ENCODE results near the gene ABCB6. TPM values are rescaled to one million over a fixed set of nuclear protein-coding genes. Genes with fewer than 3 reads are reported as not detected.

ABCB6 gene
- total and polyA plus RNA-seq, 7 experiments from 2014 or later: 0.66 to 30.2 (median 6.4) TPM

- H3K9me3 ChIP-seq (ENCODE audit: control insufficient read depth in 2 of 3, low read length in 3 of 3): no peaks in the 10 kb centered on the region
- no peaks in the 10 kb centered on the region for H3K27me3 ChIP-seq (ENCODE audit: control insufficient read depth in 2 of 2, insufficient read depth in 2 of 2, low read length in 2 of 2)
- no peaks in the 10 kb centered on the region for H3K27me3 Mint-ChIP-seq
- peak in 6 of 9 donors; percentile 29 to 53 (median 52) for DNase-seq
- H3K4me3 ChIP-seq (ENCODE audit: low read length): peak overlapping the region; percentile 97
- peaks cover 44 to 48% of the 10 kb centered on the region in 2 donors for H3K4me1 ChIP-seq (ENCODE audit: control insufficient read depth in 2 of 2, insufficient read depth in 2 of 2, low read length in 2 of 2)
- peak overlapping the region; percentile 96 for H3K27ac ChIP-seq (ENCODE audit: low read depth, low read length)
- peaks cover 26 to 56% (median 40%) of the 10 kb centered on the region in 3 experiments for H3K36me3 ChIP-seq (ENCODE audit: control insufficient read depth in 2 of 3, insufficient read depth in 3 of 3, low read length in 3 of 3)
- peak; percentile 0 for ATAC-seq
- ChIA-PET POLR2A (interaction anchor here (1.0 to 5.4 kb wide), 7 partner anchors 15 to 209 kb away, joined by 4 to 47 read pairs (median 14); partner anchors contain the start of genes DNPEP and ZFAND2B), CTCF (interaction anchor here (1.0 kb wide), 1 partner anchor 76 kb away, joined by 4 read pairs; no protein-coding TSS in a partner anchor)
- H3K4me3 Mint-ChIP-seq: peak overlapping the region; percentile 85 to 99 (median 94)
- peaks cover 6 to 33% (median 13%) of the 10 kb centered on the region in 5 donors for H3K36me3 Mint-ChIP-seq
- peaks cover 55 to 81% (median 75%) of the 10 kb centered on the region in 7 donors for H3K4me1 Mint-ChIP-seq
- intact Hi-C loops (cut with micrococcal nuclease): loop anchor here (1.0 to 5.0 kb wide), 9 partner anchors 28 to 961 kb away; partner anchors contain the start of genes GMPPA (in 2 of the 2), AAMP (in 1 of the 2), ABCB6 (in 1 of the 2) and ARPC2 (in 1 of the 2)
- H3K9me3 Mint-ChIP-seq: peaks cover 0 to 1% (median 0%) of the 10 kb centered on the region in 11 donors
- peak overlapping the region; percentile 85 to 97 (median 90) for H3K27ac Mint-ChIP-seq
Measured at GRCh38 chr2:219178377-219179175, 40.2 kb downstream of the ABCB6 start.

DNA sequence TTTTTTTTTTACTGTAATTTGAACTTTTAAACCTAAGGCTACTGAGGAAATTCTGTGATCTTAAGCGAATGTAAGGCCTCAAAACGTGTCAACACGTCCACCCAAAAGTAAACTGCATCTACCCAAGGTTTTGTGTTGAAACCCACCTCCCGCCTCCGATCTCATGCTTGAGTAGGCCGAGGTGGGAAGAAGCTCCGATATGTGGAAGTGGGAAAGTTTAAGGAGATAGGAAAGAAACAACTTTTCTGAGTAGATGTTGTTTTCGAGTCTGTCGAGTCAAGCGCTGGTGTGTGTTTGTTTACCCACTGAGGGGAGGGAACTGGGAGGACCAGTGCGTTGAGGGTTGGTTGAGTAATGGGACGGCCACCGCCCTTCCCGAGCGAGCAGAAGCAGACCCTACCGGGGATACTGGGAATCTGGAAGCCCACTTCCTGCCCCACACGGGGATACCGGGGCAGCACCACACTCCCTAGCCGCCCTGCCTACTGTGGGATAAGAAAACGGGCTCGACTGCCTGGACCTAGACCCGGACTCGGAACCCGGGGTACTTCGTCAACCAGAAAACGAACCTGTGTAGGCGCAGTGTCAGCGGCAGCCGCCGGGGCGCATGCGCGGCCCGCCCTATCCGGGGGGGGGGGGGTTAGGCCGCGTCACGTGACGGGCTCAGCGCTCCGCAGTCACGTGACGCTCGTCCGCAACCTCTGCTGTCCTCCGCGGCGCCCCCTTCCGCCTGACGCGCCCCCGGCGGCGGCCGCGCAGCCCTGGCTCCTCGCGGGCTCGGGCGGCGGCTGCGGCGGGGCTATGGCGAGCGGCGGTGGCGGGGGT is 41.0 kb downstream of the ABCB6 start, which contains the start of gene RETREG2:
RETREG2 (plus strand) TSS at position 724 of the 825 bp plus-strand sequence; CDS start at position 802, 78 bp downstream.
- ChIA-PET CTCF (interaction anchor here (0.6 to 7.2 kb wide), 3 partner anchors 30 to 74 kb away, joined by 3 to 54 read pairs (median 5); partner anchors contain the start of gene ZFAND2B), POLR2A (interaction anchor here (0.6 to 10.4 kb wide), 14 partner anchors 9 to 210 kb away, joined by 4 to 343 read pairs (median 18); partner anchors contain the start of genes ABCB6, ANKZF1, ATG9A and DNAJB2)
- peak; percentile 73 for ATAC-seq
- Histone ChIP-seq H3K27ac (ENCODE audit: low read depth, low read length) (peak within 1 kb of the TSS; percentile 96), H3K27me3 (ENCODE audit: control insufficient read depth in 2 of 2, insufficient read depth in 2 of 2, low read length in 2 of 2) (no peaks in the 10 kb centered on the region), H3K4me1 (ENCODE audit: control insufficient read depth in 2 of 2, insufficient read depth in 2 of 2, low read length in 2 of 2) (peaks cover 44 to 47% of the 10 kb centered on the region in 2 donors), H3K9me3 (ENCODE audit: control insufficient read depth in 2 of 3, low read length in 3 of 3) (no peaks in the 10 kb centered on the region), H3K36me3 (ENCODE audit: control insufficient read depth in 2 of 3, insufficient read depth in 3 of 3, low read length in 3 of 3) (peaks cover 21 to 54% (median 32%) of the 10 kb centered on the region in 3 experiments), H3K4me3 (ENCODE audit: low read length) (peak within 1 kb of the TSS; percentile 97)
- peaks cover 0 to 3% (median 0%) of the 10 kb centered on the region in 11 donors for H3K9me3 Mint-ChIP-seq
- H3K27ac Mint-ChIP-seq: peak within 1 kb of the TSS; percentile 97 to 100 (median 99)
- H3K4me3 Mint-ChIP-seq: peak within 1 kb of the TSS; percentile 90 to 99 (median 96)
- peaks cover 6 to 26% (median 13%) of the 10 kb centered on the region in 5 donors for H3K36me3 Mint-ChIP-seq
- H3K4me1 Mint-ChIP-seq: peaks cover 48 to 80% (median 69%) of the 10 kb centered on the region in 7 donors
- intact Hi-C loops (cut with micrococcal nuclease): loop anchor here (1.0 to 5.0 kb wide), 23 partner anchors 17 to 960 kb away; partner anchors contain the start of genes ANKZF1 (in 2 of the 2), ATG9A (in 2 of the 2), CHPF (in 2 of the 2) and DNAJB2 (in 2 of the 2)
- H3K27me3 Mint-ChIP-seq: no peaks in the 10 kb centered on the region
- DNase-seq: peak; percentile 79 to 86 (median 83)

- peaks cover 24 to 54% (median 25%) of the 10 kb centered on the region in 3 experiments for H3K36me3 ChIP-seq (ENCODE audit: control insufficient read depth in 2 of 3, insufficient read depth in 3 of 3, low read length in 3 of 3)
- ATAC-seq (peak; percentile 83), DNase-seq (peak; percentile 82 to 94 (median 88))
- H3K9me3 ChIP-seq (ENCODE audit: control insufficient read depth in 2 of 3, low read length in 3 of 3): no peaks in the 10 kb centered on the region
- peaks cover 6 to 26% (median 13%) of the 10 kb centered on the region in 5 donors for H3K36me3 Mint-ChIP-seq
- POLR2A ChIA-PET: interaction anchor here (0.5 to 10.4 kb wide), 31 partner anchors 8 to 935 kb away, joined by 3 to 343 read pairs (median 6); partner anchors contain the start of genes ABCB6, ANKZF1, ATG9A and DNAJB2
- H3K27ac Mint-ChIP-seq: peak within 1 kb of the TSS; percentile 97 to 100 (median 99)
- peak within 1 kb of the TSS; percentile 90 to 99 (median 96) for H3K4me3 Mint-ChIP-seq
- no peaks in the 10 kb centered on the region for H3K27me3 Mint-ChIP-seq
- peak within 1 kb of the TSS; percentile 96 for H3K27ac ChIP-seq (ENCODE audit: low read depth, low read length)
- H3K4me3 ChIP-seq (ENCODE audit: low read length): peak within 1 kb of the TSS; percentile 97
- H3K4me1 Mint-ChIP-seq: peaks cover 44 to 74% (median 65%) of the 10 kb centered on the region in 7 donors
- intact Hi-C loops (cut with micrococcal nuclease): loop anchor here (1.0 to 5.0 kb wide), 20 partner anchors 17 to 960 kb away; partner anchors contain the start of genes ANKZF1 (in 2 of the 2), ATG9A (in 2 of the 2), CHPF (in 2 of the 2) and DNAJB2 (in 2 of the 2)
- H3K27me3 ChIP-seq (ENCODE audit: control insufficient read depth in 2 of 2, insufficient read depth in 2 of 2, low read length in 2 of 2): no peaks in the 10 kb centered on the region
- peaks cover 39 to 42% of the 10 kb centered on the region in 2 donors for H3K4me1 ChIP-seq (ENCODE audit: control insufficient read depth in 2 of 2, insufficient read depth in 2 of 2, low read length in 2 of 2)
- CTCF ChIA-PET: interaction anchor here (0.6 to 7.2 kb wide), 9 partner anchors 16 to 365 kb away, joined by 3 to 54 read pairs (median 5); partner anchors contain the start of genes DNAJB2 and ZFAND2B
- peaks cover 0 to 3% (median 0%) of the 10 kb centered on the region in 11 donors for H3K9me3 Mint-ChIP-seq
Measured at GRCh38 chr2:219176818-219177551, 41.8 kb downstream of the ABCB6 start, which contains the start of gene CNPPD1. CNPPD1 (minus strand) TSS chr2:219176925; CDS start chr2:219176828, 97 bp downstream.

GRCh38 chr2:219175928-219176817 is 42.6 kb downstream of the ABCB6 start:
- ChIA-PET CTCF (interaction anchor here (0.7 to 7.2 kb wide), 14 partner anchors 15 to 119 kb away, joined by 3 to 54 read pairs (median 4); partner anchors contain the start of genes DNAJB2, NHEJ1 and ZFAND2B), POLR2A (interaction anchor here (0.5 to 10.4 kb wide), 32 partner anchors 9 to 934 kb away, joined by 3 to 343 read pairs (median 4); partner anchors contain the start of genes ABCB6, ANKZF1, ATG9A and DNAJB2)
- Mint-ChIP-seq H3K27me3 (no peaks in the 10 kb centered on the region), H3K9me3 (peaks cover 0 to 3% (median 0%) of the 10 kb centered on the region in 11 donors), H3K4me3 (peak overlapping the region; percentile 85 to 99 (median 96)), H3K27ac (peak overlapping the region; percentile 86 to 100 (median 90)), H3K4me1 (peaks cover 44 to 71% (median 64%) of the 10 kb centered on the region in 7 donors), H3K36me3 (peaks cover 9 to 22% (median 12%) of the 10 kb centered on the region in 5 donors)
- H3K4me3 ChIP-seq (ENCODE audit: low read length): peak overlapping the region; percentile 97
- H3K36me3 ChIP-seq (ENCODE audit: control insufficient read depth in 2 of 3, insufficient read depth in 3 of 3, low read length in 3 of 3): peaks cover 17 to 54% (median 26%) of the 10 kb centered on the region in 3 experiments
- peak overlapping the region; percentile 96 for H3K27ac ChIP-seq (ENCODE audit: low read depth, low read length)
- peaks cover 39 to 41% of the 10 kb centered on the region in 2 donors for H3K4me1 ChIP-seq (ENCODE audit: control insufficient read depth in 2 of 2, insufficient read depth in 2 of 2, low read length in 2 of 2)
- DNase-seq (peak in 4 of 9 donors; percentile 8 to 22 (median 15)), ATAC-seq (peak; percentile 15)
- intact Hi-C loops (cut with micrococcal nuclease): loop anchor here (2.0 to 5.0 kb wide), 7 partner anchors 283 to 959 kb away; partner anchors contain the start of genes CHPF (in 2 of the 2), GMPPA (in 2 of the 2), AAMP (in 1 of the 2) and ARPC2 (in 1 of the 2)
- H3K27me3 ChIP-seq (ENCODE audit: control insufficient read depth in 2 of 2, insufficient read depth in 2 of 2, low read length in 2 of 2): no peaks in the 10 kb centered on the region
- no peaks in the 10 kb centered on the region for H3K9me3 ChIP-seq (ENCODE audit: control insufficient read depth in 2 of 3, low read length in 3 of 3)
